GM21528 (cell line): ENCODE data around the gene CPE.
"Not testable (repeated sequence)": the region's sequence is repeated elsewhere in the genome, so short reads cannot be mapped to it uniquely, and the experiment has no call there.

Experiments used
- ATAC-seq: cut with Tn5 transposase; IDR thresholded peaks from one replicate; pipeline ENCODE4 v1.9.1; 2021; ENCODE audit warnings: mild to moderate bottlenecking, moderate library complexity; ENCODE audit not compliant: unreplicated experiment, low FRiP score

Gene CPE

DNA sequence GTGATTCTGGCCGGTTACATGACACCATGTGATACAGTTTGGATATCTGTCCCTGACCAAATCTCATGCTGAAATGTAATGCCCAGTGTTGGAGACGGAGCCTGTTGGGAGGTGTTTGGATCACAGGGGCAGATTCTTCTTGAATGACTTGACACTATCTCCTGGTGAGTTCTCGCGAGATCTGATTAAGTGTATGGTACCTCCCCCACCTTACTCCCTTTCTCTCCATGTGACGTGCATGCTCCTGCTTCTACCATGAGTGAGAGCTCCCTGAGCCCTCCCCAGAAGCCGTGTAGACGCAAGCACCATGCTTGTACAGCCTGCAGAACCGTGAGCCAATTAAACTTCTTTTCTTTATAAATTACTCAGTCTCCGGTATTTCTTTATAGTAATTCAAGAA is 23.6 kb downstream of the CPE start:
- no peak for ATAC-seq

DNA sequence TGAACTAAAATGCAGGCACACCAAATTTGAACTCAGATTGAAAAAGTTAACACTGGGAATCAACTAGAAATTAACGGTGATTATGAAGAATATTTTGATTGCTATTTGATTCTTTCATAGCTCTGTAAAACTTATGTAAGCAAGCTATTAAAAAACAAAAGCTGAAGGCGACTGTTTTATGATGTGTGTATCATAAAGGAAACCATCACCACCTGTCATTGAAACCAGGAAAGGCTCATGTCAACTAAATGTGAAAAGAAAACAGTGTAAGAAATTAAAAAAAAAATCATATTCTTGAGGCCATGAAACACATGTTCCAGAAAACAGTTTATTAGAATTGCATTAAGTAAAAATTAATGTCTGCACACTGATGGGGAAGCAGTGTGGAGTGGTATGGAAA is 24.2 kb downstream of the CPE start:
- ATAC-seq: no peak

DNA sequence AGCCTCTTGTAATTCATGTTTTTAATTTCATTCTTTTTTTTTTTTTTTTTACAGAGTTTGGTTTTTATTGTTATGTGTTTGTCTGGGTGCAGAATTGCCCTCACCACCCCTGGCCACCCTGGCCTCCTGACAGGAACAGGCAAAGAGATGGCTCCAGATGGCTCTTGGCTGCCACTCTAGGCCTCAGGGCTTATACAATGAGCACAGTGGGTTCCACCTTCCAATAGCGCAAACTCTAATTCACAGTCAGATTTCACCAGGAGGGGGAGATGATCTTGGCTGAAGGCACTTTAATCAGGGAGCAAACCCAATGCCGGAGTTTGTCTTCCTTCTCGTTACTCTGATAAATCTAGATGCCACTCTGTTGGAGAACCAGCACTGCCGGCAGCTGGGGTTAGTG is 24.8 kb downstream of the CPE start:
- no peak for ATAC-seq

DNA sequence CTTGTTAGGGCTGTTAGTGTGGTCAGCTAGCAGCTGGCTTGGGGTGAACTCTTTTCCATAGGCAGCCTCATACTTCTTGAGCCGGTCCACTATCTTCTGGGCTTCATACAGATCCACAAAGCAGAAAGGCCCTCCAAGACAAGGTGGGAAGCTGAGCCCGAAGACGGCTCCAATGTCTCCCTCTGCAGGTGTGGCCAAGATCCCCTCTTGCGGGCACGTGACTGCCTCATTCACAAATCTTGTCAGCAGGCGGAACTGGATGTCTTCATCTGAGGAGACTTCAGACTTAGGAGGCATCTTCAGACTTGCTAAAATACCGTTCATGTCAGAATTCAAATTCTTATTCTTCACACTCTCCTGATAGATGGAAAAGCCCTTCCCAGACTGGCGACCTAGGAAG is 25.3 kb downstream of the CPE start:
- ATAC-seq: no peak

DNA sequence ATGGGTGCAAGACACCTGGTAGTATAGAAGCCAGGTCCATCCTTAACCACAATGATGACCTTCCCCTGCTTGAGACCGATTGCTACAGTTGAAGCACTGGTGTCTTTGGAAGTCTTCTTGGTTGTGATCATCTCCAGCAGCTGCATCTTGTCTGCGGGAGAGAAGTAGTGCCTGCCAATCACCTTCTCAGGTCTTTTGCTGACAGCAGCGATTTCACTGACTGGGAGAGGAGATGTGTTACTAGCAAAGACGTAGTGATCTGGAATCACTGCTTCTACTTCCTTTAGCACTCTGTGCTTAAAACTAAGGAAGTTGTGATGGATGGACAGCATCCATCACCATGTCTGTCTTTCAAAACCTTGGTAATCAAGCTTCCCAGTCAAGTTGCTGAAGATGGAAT is 25.9 kb downstream of the CPE start:
- no peak for ATAC-seq

DNA sequence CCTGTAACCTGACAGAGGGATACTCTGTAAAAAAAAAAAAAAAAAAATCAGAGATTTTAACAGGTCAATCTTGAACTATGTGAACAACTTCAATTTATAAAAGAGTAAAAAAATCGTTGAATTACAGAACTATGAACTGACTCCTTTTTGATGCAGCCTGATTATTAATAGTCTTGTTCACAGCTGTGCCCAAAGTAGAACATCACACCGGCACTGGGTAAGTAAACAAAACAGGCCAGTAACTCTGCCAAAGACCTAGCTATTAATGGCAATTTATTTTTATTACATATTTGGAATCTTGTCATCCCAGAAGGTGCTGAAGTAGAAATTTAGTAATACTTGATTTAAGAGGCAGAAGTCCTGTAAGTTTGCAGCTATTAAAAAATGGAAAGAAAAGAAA is 31.4 kb downstream of the CPE start:
- ATAC-seq: no peak

DNA sequence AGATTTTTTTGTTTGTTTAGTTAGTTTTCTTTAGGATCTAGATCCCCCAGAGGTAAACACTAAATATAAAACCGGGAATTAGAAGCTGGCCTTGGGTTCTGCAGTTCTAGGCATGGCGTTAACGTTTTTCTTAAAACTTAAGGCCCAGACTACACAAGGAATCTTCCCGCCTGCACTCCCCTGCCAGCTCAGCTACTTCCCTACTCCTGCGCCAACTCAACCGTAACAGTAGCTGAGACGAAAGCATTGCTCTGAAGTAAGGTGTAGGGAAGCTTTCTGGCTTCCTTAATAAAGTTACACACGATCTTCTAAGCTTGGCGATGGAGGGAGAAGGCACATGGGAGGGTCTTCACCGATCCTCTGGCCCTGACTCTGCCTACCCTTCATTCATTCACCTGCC is 37.1 kb downstream of the CPE start:
- ATAC-seq: no peak

- ATAC-seq: no peak
These were observed 39.3 kb downstream of the CPE start for GRCh38 chr4:165418073-165418472.

DNA sequence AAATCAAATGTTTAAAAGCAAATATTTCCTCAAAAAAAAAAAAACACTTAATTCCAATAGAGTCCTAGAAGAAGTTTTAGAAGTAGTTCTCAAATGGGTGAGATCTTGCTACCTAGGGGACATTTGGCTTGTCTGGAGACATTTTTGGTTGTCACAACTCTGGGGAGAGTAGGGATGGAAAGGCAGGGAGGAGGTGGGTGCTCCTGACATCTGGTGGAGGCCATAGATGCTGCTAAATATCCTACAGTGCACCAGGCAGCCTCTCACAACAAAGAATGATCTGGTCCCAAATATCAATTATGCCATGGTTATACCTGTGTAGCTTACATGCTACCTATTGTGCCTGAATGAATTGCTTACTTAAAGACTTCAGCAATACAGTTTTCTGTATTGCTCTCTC is 46.8 kb downstream of the CPE start:
- no peak for ATAC-seq

DNA sequence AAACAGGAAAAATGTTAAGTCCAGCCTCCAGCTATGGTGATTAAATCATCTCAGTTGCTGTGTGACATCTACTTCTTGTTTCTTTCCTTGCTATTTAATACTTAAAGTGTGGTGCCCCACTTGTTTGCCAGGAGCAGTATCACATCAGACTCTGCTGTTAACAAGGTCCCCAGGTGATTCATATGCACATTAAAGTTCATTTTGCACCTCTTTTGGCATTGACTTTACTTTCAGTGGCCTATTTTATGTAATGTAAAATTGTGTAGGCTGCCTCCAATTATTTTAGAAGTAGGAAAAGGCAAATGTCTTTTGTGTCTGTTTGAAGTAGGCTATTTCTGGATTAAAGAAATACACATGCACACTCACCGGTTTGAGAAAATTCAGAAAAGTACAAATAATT is 47.5 kb downstream of the CPE start:
- no peak for ATAC-seq

GRCh38 chr4:165426823-165427222 is 48.0 kb downstream of the CPE start:
- ATAC-seq: no peak

DNA sequence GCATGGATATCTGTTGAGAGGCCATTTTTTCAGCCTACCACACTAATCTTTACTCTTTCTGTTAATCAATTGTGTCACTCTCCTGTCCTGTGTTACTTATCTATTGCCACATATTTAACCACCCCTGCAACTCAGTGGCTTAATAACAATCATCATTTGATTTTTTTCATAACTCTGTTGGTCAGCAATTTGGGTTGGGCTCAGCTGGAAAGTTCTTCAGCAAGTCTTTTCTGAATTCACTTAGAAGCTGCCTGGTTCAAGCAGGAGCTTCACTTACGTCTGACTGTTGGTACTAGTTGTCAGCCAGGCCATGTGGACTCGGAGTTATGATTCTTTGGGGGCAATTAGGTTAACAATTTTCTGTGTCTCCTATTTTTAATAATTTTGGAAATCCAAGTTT is 50.1 kb downstream of the CPE start:
- no peak for ATAC-seq

- no peak for ATAC-seq
These were observed 54.7 kb downstream of the CPE start for GRCh38 chr4:165433529-165433928.

DNA sequence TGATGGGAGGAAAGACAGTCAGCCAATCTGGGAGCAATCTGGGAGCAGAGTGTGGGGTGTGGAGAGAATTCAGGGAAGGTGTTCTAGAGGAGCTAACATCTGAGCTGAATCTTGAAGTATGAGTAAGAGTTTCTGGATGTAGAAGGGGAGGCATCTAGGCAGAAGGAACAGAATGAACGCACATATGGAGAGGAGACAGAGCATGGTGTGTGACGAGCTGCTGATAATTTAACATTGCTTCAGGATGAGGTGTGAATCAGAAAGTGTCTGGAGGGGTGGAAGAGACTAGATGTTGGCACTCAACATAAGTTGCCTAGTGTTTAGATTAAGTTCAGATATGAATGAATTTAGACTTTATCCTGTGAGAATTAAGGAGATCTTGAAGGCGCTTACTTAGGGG is 58.9 kb downstream of the CPE start:
- no peak for ATAC-seq

GRCh38 chr4:165439344-165439743 is 60.5 kb downstream of the CPE start:
- ATAC-seq: no peak

- no peak for ATAC-seq
These were observed 61.2 kb downstream of the CPE start for GRCh38 chr4:165439981-165440380.

GRCh38 chr4:165440415-165441158 is 61.8 kb downstream of the CPE start:
- ATAC-seq: no peak

GRCh38 chr4:165443276-165443675 is 64.5 kb downstream of the CPE start:
- no peak for ATAC-seq

DNA sequence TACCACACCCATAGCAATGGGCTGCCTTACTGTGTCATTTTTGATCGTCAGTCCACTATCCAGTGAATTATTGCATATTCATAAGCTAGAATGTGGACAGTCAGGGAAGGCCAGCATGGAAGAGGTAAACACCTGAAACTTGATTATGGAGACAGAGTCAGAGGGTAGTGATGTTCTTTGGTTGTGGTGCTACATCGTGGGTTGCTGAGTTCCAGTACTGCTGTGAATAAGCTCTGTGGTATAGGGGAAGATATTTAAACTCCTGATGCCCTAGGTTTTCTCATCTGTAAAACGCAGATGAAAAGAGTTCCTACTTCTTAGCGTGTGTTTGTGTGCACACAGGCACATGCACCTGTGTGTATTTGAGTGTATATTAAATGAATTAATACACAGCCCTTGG is 69.9 kb downstream of the CPE start:
- no peak for ATAC-seq

DNA sequence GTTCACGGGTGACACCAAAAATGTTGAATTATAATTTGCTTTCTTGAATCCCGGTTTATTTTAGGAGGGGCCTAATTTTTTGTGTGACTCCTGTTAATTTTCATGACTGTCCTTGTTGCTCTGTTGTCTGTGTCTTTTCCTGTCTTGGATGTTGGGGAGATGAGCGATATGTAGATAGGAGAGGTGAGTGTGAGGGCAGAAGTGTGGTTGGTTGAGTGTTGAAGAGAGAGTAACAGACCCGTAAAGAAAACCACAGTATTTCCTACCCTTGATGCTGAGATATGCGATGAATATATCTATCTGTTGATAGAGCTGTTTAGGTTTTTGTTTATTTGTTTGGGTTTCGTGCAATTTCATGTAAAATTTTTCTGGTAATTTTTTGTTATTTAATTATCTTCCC is 70.5 kb downstream of the CPE start:
- ATAC-seq: no peak

DNA sequence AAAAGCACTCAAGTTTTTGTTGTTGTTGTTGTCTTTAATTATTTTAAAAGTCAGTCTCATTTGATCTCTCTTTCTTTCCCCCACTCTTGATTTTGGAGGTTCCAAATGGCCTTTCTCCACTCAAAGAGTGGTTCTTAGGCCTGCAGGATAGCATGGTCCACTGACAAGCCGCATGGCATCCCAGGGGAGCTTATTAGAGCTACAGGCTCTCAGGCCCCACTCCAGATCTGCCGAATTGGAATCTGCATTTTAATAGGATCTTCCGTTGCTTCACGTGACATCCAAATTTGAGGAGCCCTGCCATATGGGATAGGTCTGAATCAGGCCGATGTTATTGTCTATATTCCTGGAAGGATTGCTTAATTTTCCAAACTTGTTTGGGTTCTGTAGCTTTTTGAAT is 72.1 kb downstream of the CPE start:
- no peak for ATAC-seq

DNA sequence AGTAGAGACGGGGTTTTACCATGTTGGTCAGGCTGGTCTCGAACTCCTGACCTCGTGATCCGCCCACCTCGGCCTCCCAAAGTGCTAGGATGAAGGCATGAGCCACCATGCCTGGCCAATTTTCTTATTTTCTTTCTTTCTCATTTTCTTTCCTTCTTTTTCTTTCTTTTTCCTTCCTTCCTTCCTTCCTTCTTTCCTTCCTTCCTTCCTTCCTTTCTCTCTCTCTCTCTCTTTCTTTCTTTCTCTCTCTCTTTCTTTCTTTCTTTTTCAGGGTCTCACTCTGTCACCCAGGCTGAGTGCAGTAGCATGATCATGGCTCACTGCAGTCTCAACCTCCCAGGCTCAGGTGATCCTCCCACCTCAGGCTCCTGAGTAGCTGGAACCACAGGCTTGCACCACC is 74.3 kb downstream of the CPE start:
- ATAC-seq: not testable (repeated sequence)

DNA sequence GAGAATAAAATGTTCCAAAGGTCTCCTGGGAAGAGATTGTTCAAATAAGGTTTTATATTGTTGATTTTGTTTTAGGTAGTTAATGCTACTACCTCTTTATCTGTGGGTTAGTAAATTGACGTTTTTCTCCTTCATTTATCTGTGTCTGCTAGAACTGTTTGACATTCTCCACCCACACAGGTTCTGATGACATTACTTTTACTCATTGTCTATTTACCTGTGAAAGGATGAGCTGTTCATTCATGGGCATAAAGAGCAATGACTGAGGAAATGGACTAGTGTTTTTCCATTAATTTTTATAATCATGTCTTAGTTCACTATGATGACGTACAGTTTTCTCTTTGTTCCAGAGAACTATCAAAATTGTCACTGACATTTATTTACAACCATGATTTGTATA is 75.6 kb downstream of the CPE start:
- ATAC-seq: no peak
